UCSD-AML1 (cell line): ENCODE measurements around the gene PPFIA4.

Experiments used
- DNase-seq: peaks from one replicate; lab custom pipeline; 2025; ENCODE audit not compliant: unreplicated experiment; lab: John Stamatoyannopoulos, UW

The PPFIA4 gene

DNA sequence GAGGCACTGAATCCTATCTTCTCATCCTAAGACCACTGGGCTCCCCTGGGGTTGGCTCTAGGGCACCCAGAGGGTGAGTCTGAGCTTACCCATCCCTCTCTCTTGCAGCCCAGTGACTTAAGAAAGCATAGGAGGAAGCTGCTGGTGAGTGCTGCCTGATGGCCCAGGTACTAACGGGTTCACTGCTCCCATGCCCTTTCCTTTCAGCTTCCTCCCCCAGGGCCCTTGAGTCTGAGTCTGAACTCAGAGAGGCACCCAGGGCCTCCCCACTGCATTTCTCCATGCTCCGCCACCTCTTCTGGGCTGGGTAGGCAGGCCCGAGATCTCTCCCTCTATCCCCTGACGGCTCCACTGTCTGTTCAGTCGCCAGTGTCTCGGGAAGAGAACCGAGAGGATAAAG, 29.7 kb downstream of the PPFIA4 start:
- no peak for DNase-seq

DNA sequence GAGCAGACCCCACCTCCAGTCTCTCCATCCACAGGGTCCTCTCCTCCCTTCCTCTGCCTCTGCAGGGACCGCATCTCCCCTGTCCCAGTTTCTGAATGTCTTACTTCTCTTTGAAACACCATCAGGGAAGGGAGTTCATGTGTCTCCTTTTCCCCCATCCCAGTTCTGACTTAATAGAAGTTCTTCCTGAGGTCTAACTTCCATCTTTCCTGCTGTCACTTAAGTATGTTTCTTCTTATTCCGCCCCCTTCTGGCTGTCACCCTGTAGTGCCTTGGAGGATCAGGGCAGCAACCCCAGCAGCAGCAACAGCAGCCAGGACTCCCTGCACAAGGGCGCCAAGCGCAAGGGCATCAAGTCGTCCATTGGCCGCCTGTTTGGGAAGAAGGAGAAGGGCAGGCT, 30.2 kb downstream of the PPFIA4 start:
- DNase-seq: no peak

DNA sequence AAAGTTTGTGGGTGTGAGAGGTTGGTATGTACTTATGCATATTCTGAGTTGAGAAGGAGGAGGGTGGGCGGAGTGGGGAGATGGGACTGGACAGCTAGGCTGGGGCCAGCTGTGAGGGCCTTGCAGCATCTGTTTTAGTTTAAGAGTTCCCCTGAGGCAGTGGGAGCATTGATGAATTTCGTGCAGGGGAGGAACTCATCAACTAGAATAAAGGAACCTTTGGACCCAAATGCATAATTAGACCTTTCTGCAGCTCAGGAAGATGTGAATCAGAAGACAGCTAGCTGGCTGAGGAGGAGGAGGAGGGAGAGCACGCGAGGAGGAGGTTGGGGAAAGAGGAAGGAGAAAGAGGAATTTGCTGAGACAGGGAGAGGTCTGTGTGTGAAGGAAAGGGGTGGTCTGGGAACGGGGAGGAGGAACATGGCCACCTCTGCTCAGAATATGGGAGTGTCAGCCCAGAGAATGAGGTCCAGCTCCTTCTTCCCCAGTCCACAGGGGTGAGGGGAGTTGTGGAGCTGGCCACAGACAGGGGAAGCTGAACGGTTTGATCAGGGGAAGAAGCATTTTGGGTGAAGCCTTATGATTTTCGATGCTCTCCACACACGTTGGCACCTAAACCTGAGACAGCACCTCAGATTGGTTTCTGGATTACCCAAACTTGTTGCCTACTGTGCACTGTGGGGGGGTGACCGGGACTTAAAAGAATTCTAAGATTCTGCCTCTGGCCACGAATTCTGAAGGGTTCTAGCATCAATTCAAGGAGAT, 31.8 kb downstream of the PPFIA4 start:
- DNase-seq: no peak

DNA sequence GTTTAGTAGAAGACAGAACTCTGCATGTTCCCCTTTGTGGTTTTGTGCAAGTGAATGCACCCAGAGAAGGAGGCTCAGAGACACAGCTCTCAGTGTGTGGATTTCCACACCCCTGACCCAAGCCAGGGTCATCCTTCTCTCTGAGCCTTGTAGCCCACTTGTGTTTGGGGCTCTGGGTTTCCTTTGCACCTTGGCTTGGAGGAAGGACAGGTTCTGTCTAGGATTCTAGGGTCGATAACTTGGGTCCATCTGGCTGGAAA, 32.3 kb downstream of the PPFIA4 start:
- no peak for DNase-seq

DNA sequence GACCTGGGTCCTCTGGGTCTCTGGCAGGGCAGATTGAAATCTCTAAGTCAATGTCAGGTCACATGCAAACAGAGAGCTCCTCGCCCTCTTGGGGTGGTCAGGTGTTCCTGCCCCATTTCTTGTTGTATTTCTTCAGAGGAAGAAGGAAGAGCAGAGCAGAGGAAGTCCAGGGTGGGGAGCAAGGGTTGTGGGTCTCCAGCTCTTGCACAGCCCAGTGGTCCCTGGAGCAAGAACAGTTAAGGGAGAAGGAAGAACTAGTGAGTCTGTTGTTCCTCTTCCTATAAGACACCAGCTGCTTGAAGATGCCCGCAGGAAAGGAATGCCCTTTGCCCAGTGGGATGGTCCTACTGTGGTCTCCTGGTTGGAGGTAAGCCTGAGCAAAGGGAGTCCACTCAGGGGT, 33.2 kb downstream of the PPFIA4 start:
- DNase-seq: no peak

DNA sequence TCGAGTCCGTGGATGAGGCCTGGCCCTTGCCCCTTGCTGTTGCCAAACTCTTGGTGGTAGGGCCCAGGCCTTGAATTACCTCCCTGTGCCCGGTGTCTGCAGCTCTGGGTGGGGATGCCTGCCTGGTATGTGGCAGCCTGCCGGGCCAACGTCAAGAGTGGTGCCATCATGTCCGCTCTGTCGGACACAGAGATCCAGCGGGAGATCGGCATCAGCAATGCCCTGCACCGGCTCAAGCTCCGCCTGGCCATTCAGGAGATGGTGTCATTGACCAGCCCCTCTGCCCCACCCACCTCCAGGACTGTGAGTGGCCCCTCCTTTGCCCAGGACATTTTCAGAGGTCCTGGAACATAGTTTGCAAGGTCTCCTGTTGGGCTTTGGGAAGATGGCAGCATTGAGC, 33.8 kb downstream of the PPFIA4 start:
- no peak for DNase-seq

DNA sequence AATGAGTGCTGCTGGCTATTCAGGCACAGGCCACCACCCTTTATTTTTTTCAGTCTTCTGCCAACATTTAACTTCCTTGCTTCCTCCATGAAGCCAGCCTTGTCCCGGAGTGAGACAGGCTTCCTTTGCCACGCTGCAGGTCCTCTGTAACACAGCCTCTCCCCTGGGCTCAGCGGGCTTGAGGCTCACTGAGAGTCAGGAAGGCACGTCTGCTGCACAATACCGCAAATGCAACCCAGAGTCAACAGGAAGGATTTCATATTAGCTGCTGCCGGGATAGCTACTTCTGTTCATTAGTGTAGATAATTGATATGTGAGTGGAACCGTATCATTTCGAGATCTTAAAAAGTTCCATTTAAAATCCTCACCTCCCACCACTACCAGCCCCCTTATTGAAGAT, 37.0 kb downstream of the PPFIA4 start:
- DNase-seq: peak; percentile 62

DNA sequence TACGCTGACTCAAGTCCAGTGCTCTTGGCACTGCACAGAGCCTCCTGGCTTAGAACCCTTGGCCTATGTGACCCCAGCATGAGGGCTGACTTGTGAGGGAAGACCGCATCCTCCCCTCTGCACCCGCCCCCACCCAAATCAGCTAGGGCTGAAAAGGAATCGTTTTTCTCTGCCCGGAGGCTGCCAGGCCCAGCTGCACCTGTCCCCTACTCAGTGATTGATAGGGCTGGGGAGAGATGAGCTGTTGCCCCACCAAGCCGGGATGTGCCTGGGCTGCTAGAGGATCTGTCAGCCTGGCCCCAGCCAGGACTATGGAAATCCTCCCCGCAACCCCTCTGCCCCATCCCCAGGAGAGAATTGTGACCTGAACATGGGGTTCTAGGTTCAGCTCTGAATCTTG, 38.9 kb downstream of the PPFIA4 start:
- DNase-seq: no peak

DNA sequence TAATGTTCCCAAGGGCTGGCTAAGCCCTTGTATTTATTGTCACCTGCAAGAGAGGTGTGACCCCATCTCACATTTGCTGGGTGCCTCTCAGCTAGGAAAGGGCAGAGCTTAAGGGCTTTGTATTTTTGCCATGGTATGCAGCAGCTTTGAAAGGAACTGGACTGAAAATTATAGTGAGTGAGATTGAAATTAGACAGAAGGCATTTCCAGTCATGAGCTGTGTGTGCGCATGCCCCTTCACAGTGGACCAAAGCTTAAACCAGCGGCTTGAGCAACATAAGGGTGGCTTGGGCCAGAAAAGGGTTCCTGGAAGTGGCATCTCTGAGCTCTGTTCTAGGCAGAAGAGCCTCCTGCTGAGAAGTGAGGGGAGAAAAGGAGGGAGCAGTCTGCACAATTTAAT, 39.7 kb downstream of the PPFIA4 start:
- no peak for DNase-seq

DNA sequence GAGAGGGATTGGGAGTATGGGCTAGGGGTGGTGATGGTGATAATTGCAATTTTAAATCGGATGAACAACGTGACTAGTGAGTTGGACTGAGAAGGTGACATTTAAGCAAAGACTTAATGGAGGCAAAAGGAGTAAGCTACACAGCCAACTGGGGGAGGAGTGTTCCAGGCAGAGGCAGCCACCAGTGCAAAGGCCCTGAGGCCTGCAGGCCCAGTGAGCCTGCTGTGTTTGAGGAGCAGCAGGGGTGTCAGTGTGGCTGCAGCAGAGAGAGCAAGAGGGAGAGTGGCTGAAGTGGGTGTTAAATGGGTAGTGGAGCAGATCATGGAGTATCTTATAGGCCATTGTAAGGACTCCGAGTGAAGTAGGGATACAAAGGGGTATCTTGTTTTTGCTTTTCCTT, 40.7 kb downstream of the PPFIA4 start:
- no peak for DNase-seq

DNA sequence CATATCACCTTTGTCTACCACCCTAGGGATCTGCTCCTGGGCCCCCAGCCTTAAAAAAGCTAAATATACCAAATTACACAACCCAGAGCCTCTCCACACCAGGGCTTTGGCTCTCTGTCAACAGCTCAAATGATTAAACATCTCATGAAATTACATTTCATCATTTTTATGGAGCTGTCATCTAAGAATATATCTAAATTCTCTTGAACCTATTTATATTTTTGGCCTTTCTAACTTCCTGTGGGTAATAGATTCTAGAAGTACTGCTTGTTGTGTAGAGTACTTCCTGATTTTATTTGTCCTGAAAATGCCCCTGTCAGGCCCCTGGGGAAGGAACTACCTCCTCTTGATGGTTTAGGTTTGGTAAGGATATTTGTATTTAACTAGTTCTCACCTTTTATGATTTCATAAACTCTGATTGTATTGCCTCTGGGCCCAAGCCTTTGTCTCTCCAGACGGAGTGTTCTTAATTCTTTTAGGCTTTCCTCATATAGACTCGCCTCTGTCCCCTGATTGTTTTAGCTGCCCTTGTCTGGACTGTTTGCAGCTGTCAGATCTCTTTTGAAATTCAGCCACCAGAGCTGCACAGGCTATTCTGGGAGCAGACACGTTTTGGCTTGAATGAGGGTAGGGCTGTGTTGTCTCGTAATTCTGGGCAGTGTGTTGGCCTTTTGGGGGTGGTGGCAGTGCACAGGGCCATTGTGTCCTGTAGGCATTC, 42.9 kb downstream of the PPFIA4 start:
- no peak for DNase-seq

DNA sequence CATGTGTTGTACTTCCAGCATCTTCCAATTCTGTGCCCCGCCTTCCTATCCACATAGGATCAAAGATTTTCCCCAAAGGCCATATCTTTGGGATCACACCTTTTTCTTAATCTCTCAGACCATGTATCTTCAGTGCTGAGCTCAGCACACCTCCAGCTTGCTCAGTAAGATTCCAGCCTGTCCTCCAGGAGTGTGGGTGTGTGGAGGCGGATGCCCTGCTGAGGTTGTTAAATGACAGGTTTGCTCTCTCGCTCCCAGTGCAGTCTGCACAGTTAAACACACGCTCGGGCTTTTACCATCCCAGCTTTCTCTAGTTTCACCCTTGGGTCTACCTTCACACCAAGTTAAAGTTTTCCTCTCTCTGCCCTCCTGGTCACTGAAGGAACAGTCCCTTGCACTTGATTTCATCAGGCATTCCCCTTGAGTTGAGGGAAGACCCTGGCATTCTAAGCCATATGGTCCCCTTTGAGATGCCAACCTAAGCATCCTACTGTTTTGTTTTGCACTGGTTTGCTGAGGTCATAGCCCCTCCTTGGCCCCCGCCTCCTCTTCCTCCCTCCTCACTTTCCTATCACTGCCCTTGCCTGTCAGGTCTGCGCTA, 45.8 kb downstream of the PPFIA4 start:
- DNase-seq: no peak

DNA sequence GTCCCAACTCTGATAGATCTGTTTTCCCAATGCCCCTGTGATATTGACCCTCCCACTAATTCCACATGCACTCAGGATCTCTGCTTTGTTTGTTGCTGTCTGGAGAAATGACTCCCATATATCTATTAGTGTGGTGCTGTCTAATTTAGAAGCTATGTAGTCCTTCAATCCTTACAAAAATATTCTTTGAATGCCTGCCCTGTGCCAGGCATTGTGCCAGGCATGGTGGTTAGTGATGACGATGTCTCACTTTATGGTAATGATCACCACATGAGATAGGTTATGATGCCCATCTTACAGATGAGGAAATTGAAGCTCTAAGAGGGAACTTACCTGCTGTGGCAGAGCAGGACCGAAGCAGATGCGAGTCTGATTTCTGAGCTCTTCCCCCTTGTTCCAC, 46.6 kb downstream of the PPFIA4 start:
- DNase-seq: no peak

DNA sequence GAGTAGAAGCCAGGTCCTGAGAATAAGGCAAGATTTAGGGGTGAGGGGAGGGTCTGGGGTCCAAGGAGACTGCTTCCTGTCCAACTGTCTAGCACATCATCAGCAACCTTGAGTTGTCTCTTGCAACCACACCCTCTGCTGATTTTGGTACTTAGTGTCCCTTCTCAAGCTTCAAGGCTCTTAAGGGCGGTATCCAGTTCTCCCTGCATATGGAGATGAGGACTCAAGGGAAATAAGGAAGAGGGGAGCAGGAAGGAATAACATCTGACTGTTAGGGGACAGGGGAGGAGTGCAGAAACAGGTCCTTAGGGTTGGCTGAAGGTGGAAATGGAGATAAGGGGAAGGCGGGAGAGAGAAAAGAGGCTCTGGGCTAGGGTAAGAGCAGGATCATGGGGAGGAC, 47.2 kb downstream of the PPFIA4 start:
- no peak for DNase-seq

DNA sequence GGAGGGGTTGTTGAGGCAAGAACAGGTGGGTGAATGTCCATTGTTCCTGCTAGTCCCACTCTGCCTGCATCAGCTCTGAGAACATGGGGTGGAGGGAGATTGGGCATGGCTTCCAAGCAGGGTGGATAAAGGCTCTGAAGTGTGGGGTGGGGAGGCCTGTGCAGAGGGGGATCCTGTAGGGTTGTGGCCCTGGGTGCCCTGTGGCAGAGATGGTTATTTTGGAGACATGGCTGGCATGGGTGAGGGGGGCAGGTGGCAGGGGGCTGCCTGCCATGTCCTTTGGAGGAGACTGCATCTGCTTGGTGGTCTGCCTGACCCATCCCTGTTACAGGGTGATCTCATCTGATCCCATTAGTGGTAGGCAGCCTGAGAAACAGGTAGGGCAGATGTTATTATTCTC, 48.3 kb downstream of the PPFIA4 start:
- no peak for DNase-seq

DNA sequence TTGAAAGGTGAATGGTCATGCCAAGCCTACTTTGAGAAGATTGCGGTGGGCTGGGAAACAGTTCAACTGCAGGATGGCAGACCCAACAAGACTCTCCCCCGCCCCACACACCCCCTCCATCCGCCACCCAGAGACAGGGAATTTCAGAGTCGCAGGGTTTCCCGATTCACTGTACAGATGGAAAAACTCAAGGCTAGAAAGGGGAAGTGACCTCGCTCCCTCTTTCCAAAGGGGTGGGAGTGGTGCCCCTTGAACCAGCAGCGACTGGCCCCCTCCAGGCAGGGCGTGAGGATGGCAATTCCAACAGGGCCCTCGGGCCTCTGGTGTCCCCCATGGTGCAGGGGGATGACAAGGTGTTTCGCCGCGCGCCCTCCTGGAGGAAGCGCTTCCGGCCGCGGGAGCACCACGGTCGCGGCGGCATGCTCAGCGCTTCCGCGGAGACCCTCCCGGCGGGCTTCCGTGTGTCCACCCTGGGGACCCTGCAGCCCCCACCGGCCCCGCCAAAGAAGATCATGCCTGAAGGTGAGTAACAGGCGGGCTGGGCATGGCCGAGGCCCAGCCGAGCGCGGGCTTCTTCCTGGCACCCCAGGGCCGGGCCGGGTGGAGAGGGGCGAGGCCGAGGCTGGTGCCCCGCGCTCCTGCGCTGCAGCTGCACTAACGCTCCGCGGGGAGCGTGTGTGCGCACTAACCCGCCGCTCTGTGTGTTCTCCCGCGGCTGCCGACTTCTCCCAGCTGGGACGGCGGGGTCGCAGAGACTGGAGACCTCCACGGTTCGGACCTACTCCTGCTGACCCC, 49.1 kb downstream of the PPFIA4 start:
- DNase-seq: peak; percentile 61

DNA sequence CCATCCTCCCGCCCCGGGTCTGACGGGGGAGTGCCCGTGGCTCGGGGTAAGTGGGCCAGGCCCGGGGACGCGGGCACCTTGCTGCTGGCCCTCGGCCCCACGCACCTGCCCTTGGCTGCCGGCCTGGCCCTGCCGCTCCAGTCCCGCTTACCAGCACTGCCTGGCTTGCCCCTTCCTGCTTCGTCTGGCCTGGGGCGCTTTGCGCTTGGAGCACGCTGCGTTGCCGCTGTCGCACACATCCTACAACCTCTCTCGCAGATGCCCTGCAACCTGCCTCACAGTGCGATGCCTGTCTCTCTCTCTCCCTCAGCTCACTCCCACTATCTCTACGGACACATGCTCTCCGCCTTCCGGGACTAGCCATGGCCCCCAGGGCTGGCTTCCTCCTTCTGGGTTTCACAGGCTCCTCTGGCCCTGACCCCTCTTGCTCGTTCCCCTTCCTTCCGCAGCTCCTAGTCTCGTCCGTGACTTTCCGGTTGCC, 49.8 kb downstream of the PPFIA4 start:
- peak; percentile 76 for DNase-seq

DNA sequence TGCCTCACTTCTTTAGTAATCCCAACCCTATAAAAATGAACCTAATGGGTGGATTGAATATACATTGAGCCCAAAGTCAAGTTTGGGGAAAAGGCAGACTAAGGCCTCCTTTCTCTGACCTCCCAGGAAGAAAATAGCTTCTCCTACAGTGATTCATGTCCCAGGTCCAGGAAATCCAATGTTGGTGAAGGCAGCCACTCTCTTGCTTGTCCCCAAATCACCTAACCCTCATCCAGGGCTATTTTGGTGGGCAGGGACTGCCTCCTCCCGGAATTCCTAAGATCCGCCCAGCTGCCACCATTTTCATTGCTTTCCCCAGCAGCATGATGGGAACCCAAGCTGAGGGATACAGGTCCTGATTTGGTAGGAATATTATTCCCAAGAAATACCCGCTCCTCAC, 51.1 kb downstream of the PPFIA4 start:
- no peak for DNase-seq

DNA sequence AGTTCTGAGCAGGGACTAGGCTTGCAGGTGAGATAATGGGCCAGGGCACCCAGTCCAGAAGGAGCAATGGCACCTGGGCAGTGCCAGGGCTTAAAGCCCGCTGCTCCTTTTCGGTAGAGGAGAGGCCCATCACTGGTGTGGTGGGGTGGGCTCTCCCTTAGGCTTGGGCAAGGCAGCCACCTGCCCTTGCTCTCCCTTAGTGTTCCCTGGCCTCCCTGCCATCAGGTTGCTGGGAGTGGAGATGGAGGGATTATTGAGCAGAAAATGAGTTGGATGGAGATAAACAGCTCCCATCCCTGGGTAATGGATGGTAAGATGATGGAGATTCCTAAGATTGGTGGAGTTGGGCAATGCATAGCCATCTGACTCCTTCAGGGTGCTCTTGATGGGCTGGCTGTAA, 51.7 kb downstream of the PPFIA4 start:
- no peak for DNase-seq

DNA sequence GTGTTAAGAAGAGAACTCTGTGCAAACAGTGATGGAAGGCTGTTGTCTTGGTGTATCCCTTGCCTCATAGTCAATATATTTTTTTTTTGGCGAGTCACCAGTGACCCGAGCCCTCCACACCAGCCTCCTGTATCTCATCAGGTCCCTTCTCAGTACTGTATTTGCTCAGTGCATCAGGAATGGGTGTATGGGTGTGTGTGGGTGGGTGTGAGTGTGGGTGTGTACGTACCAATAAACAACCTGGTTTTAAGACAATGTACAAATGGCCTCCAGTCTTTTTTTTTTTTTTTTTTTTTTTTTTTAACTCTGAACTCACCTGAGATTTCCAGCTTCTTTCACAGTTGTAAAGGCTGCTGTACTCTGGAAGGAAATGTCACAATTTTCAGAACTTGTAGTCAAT, 52.2 kb downstream of the PPFIA4 start:
- no peak for DNase-seq

DNA sequence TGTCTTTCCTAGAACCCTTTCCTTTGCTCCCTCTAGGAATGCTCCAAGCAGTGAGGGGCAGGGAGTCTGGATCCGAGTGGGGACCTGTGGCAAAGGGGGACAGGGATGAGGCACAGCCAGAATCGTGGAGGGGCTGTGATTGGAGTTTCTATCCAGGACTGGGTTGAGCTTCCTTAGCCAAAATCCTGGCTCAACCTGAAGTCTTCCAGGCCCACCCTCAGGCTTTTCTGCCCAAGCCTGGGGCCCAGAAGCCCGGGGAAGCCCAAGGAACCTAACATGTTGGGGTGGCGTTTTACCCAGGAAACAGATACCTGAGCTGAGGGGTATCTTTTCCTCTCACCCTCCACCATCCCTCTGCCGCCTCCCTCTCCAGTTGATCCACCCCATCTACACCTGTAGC, 54.2 kb downstream of the PPFIA4 start:
- no peak for DNase-seq
